GM21619 (cell line): Measurements from ENCODE around the gene RNF144B.
"Not testable (repeated sequence)": the region's sequence is repeated elsewhere in the genome, so short reads cannot be mapped to it uniquely, and the experiment has no call there.

ENCODE experiments used
- ATAC-seq: cut with Tn5 transposase; IDR thresholded peaks from one replicate; pipeline ENCODE4 v1.9.1; 2021; ENCODE audit not compliant: unreplicated experiment

The RNF144B gene

DNA sequence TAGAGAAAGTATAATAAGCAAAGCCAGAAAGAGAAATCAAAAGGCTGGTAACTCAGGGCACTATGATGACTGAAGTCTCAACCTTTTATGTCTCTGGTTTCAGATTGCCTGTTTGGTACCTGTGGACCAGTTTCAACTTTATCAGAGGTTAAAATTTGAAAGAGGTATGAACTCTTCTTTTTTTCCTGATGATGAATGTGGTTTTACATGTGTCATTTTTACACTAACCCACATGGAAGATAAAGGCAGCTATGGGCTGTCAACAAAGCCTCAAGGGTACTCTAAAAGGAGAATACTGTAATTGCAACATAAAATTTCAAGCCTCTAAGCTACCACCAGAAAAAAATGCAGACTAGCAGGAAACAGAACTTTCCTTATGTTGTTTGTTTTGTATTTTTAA is 52.4 kb downstream of the RNF144B start:
- no peak for ATAC-seq

GRCh38 chr6:18441251-18441979 is 54.3 kb downstream of the RNF144B start:
- no peak for ATAC-seq

DNA sequence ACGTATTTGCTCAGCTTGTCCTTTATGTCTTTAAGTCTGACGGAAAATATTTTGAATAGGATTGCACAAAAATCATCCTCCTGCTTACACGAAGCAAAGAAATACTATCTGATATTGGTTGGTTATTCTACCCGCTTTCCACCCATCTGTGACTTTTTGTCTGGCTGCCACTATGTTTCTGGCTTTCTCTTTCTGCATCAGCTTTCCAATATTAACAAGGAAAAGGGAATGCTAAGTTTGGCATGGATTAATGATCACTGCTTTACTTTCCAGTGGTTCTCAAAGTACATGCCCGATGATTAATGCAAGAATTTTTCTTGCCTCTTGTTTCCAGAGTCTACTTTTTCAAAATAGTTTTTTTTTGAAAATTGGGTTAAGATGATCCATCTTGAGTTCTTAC is 57.0 kb downstream of the RNF144B start:
- ATAC-seq = no peak

GRCh38 chr6:18445228-18445627 is 58.1 kb downstream of the RNF144B start:
- no peak for ATAC-seq

GRCh38 chr6:18446771-18447170 is 59.6 kb downstream of the RNF144B start:
- ATAC-seq = no peak

- no peak for ATAC-seq
Observed at GRCh38 chr6:18447552-18447951, 60.4 kb downstream of the RNF144B start.

GRCh38 chr6:18451756-18452155 is 64.6 kb downstream of the RNF144B start:
- ATAC-seq = no peak

DNA sequence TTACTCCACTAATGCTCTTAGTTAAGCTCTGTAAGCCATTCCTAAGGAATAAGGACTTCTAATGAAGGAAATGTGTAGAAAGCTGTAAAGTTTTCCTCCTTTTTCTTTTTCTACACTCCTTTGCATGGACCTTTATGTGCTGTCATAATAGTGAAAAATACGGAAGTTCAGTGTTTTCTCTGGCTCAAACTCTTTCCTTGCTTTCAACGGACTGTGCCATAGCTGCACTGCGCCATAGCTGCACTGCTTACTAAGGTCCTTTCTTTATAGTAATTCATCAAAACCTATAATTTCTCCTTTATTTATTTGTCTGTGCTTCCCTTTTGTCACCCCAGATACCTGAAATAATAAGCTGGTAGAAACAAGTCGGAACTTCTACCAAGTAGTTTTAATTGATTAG is 67.3 kb downstream of the RNF144B start:
- no peak for ATAC-seq

GRCh38 chr6:18457065-18457737 is 70.1 kb downstream of the RNF144B start:
- ATAC-seq = no peak

DNA sequence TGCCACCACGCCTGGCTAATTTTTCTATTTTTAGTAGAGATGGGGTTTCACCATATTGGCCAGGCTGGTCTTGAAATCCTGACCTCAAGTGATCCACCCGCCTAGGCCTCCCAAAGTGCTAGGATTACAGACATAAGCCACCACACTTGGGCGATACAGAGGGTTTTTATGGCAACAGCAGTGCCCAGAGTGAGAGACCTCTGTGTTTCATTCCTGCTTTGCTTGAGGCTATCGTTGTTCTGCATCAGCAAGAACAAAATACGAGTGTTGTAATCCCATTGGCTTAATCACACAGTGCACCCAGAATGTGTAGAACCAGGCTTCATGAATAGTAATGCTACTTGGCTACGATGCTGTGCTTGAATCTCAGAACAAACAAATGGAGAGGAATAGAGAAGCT is 70.9 kb downstream of the RNF144B start:
- not testable (repeated sequence) for ATAC-seq

GRCh38 chr6:18463429-18463828 is 76.3 kb downstream of the RNF144B start:
- no peak for ATAC-seq

DNA sequence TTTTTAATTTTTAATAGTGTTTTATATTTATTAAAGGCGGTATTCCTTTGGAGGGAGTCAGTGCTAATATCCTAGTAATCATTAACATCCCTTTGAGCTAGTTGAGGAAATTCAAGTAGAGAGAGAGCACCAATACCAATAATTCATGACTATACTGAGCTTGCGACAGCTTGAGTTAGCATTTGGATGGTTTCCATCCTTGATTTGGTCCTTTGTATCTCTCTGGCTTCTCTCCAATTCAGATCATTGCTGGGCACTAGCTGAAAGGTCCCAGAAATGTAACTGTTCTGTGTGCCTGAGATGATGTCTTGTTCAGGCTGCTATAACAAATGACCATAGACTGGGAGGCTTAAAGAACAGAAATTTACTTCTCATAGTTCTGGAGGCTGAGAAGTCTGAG is 77.0 kb downstream of the RNF144B start:
- ATAC-seq = no peak

DNA sequence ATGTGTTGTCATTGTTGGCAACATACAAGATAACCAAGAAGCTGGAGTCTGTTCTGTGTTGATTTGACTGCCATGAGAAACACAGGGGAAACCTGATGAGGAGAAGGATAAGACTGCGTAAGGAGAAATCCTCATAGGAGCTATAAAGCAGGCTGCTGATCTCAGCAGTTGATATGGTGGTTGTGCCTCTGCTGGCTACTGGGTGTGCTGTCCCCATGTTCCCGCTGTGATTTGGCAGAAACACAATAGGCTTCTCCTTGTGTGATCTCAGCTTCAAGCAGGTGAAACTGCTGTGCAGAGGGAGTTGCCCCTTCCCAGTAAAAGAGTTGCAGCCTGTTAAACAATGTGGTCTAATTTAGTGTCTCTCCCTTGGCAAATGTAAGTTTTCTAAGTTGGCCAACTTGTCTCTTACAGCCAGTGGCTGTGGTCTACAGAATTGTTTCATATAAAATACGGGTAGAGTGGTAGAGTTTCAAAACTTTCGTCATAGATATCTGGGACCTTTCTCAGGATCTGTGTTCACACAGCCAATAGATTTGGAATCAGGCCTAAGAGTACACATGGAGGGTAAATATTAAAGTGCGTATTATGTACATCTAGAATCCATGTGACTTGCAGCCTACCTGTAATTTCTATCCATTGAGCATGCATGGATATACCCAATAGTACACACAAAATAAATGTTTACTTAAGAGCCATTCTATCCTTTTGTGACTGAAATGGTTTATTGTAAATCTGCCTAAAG is 78.4 kb downstream of the RNF144B start:
- ATAC-seq = no peak

DNA sequence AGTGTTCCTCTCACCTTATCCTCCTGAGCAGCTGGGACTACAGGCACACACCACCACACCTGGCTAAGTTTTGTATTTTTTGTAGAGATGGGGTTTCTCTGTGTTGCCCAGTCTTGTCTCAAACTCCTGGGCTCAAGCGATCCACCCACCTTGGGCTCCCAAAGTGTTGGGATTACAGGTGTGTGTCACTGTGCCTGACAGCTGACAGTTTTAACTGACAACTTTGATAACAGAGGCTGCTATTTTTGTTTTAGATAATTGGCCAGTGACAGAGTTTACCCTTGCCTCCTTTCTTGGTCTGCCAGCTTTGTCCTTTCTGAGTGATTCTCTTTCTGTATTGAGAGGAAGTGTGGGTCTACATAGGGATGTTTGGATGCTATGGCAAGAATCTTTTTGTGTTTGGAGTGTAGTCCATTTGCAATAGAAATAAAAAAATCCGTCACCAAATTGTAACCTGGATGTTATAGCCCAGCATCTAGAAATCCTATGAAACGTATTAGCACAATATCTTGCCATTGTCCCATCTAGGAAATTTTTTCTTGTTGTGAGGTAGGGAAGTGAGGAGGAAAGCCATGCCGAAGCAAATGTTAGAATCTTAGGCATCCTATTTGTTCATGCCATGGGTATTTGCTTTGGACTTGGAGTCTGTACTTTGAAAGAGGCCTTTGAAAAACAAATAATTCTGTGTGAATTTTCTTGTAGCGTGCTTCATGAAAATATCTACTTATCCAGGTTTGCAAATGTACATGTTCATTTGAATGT is 80.8 kb downstream of the RNF144B start:
- ATAC-seq = no peak

- no peak for ATAC-seq
Observed at GRCh38 chr6:18468503-18468843, 81.3 kb downstream of the RNF144B start.

DNA sequence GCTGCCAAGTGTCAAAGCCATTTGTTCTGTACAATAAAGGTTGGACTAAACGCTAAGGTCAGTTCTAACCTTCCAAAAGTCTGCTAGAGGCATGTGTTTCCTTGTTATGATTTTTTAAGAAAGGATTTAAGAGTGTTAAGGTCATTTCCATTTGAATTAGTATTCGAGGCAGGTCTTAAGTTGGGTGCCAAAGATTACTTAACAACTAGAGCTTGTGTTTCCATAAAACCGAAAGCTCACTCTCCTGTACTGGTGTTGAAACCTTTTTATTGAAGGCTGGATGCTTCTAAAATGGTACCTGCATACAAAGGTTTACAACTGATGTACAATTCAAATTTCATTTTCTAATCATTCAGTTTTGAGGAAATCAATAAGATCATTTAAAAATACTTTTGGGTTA is 82.4 kb downstream of the RNF144B start:
- ATAC-seq = no peak

DNA sequence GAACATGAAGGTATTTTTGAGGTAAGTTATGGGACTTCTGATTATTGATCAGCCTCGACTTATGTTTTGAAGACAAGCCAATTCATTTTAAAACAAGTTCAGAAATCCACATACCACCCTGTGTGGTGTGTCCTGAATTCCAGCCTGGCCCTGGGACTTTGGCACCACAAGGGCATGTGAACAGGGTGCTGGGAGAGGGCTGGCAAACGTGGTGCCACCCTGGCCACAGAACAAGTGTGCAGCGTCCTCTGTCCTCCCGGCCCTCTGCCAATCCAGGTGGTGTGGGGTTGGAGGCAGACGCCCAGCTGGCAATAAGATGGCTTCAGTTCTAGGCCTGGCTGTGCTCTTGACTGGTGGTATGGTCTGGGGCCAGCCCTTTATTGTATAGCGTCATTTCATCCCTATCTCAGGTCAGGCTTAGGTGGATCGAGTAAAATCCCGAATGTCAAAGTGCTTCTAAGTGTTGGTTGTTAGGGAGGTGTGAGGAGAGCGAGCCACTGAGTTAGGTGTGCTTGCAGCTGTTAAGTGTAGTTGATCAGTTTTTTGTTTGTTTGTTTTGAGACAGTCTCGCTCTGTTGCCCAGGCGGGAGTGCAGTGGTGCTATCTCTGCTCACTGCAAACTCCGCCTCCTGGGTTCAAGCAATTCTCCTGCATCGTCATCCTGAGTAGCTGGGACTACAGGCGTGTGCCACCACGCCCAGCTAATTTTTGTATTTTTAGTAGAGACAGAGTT is 84.2 kb downstream of the RNF144B start:
- no peak for ATAC-seq

- ATAC-seq = no peak
Observed at GRCh38 chr6:18472941-18473340, 85.8 kb downstream of the RNF144B start.

DNA sequence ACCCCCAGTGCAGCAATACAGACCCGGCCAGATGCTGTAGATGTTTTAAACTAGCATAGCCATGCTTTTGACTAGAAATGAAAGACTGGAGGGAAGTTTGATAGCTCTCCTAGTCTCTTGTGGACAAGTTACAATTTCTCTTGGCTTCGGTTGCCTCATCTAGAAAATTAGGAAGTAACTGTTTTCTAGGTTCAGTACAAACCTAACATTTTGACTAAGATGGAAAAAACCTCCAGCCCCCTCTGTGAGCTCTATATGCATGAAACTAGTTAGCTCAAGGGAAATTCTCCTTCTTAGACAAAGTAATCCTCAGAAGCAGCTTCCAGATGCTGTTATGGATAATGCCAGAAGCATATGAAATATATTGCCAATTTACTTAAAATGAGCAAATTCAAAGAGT is 86.6 kb downstream of the RNF144B start:
- no peak for ATAC-seq

DNA sequence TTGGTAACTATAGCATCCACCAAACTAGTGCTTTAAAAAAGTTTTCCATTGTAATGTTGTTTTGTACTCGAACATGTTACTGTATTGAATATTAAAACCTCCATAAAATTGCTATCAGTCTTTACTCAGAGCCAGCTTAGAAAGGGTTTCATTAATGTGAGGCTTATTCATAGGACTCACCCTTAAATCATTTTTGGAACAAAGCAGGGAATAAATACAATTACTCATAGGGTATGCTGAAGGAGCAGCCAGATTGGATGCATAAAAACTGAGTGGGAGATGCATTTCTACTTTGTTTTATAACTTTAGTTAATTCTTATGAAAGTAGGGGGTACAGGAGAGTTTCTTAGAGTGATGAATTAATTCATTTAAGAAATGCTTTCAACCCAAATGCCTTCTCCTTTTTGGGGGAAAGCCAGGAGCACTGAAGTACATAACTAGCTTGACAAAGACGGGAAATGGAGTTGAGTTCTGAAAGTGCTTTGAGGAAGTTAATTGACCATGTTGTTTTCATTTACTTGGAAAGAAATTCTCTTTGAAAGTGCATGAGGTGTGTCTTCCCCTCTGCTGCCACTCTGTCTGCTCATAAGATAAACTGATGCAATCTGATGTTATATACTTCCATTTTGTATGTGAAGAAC is 90.3 kb downstream of the RNF144B start:
- no peak for ATAC-seq
